Muscle of leg (tissue), 11 donors: ENCODE measurements around the gene SBF1. TPM values are rescaled to one million over a fixed set of nuclear protein-coding genes. Genes with fewer than 3 reads are reported as not detected.

ENCODE experiments used
- DNase-seq: peaks from one replicate; pipeline ENCODE4 v3.0.0; 2013
- H3K27ac ChIP-seq: one replicate; pipeline ENCODE4 v1.5.1; 2013; ENCODE audit warnings: mild to moderate bottlenecking, low read length, control low read depth
- H3K27me3 ChIP-seq: one replicate; pipeline ENCODE4 v1.6.1; 2013; ENCODE audit warnings: low read length; ENCODE audit not compliant: control insufficient read depth, insufficient read depth
- H3K36me3 ChIP-seq: one replicate; pipeline ENCODE4 v1.6.1; 2013; ENCODE audit warnings: low read length; ENCODE audit not compliant: control insufficient read depth, insufficient read depth
- H3K4me1 ChIP-seq: one replicate; pipeline ENCODE4 v1.6.1; 2013; ENCODE audit warnings: low read length; ENCODE audit not compliant: control insufficient read depth, insufficient read depth
- H3K4me3 ChIP-seq: one replicate; pipeline ENCODE4 v1.5.1; 2013; ENCODE audit warnings: low read length, control low read depth
- H3K9me3 ChIP-seq: replicated peaks from 2 replicates; pipeline ENCODE4 v1.6.1; 2013; ENCODE audit warnings: low read depth, low read length; ENCODE audit not compliant: control insufficient read depth
- WGBS: methylation state at CpG from one replicate; pipeline ENCODE4 v1.1.5; 2013; ENCODE audit warnings: missing lambda C conversion rate; ENCODE audit not compliant: insufficient coverage; 5-methylcytosine and 5-hydroxymethylcytosine counted together
- polyA plus RNA-seq, 8 donors: library from polyadenylated mRNA; unstranded; fragments of 120-200 nt; gene quantifications; one replicate each; pipeline versions ENCODE4 v1.2.1 to v1.2.3, GENCODE V29; 2013; ENCODE audit warnings: inconsistent platforms in 1 of 8, low replicate concordance in 1 of 8; ENCODE audit not compliant: insufficient read length in 8 of 8, insufficient read depth in 1 of 8
- total RNA-seq: library from RNA; stranded (reverse); fragments of 120-200 nt; gene quantifications from one replicate; pipeline ENCODE4 v1.2.4, GENCODE V29; 2013

Gene SBF1
- total and polyA plus RNA-seq, 9 donors = 34.6 to 49.7 (median 45.1) TPM

DNA sequence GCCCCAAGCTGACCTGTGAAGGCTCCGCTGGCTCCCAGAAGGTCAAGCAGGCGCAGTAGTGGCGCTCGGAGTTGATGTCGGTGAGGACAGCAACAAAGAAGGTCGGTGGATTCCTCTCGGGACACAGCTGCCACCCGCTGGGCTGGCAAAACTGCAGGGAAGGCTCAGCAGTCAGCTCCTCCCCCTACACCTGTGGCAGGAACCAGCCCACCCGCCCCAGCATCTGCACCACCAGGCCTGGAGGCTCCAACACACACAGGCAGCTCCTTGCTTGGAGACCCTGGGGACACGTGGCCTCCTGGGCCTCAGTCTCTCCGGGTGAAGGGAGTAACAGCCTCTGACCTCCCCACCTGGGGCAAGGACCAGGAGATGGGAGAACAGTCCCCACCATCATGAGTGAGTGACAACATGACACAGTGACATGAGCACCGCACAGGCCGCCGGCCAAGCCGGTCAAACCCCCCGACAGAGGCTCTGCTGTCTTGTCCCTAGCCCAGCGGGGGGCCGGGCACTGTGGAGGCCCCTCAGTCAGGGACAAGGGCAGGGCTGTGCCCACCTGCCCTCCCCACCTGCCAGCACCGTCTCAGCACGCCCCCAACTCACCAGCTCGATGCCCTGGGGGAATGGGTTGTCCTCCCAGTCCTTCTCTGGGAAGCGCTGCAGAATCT lies 6.9 kb downstream of the SBF1 start:
- no peak overlapping the region for H3K27ac ChIP-seq
- no peaks in the 10 kb centered on the region for H3K27me3 ChIP-seq
- H3K4me1 ChIP-seq = peaks cover 46% of the 10 kb centered on the region
- DNase-seq = no peak
- 87% methylated on average over 13 of the region's 22 CpGs for WGBS
- H3K4me3 ChIP-seq = no peak overlapping the region
- no peaks in the 10 kb centered on the region for H3K9me3 ChIP-seq
- peaks cover 56% of the 10 kb centered on the region for H3K36me3 ChIP-seq

DNA sequence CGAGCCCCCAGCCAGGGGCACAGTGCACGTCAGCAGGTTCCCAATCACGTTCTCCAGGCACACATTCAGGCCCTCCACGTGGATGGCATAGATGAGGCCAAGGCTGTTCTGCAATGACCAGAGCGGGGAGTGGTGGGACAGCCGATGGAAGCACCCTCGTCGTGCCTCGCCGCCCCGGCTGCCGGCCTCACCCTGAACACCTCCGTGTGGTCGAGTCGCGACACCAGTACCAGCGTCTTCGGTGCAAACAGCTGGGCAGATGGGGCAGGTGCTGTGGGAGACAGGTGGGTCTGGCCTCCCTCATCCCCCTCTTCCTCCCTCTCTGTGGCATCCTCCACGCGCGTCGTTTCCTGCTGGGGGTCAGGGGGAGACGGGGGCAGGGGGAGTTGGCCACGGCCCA lies 7.5 kb downstream of the SBF1 start:
- Histone ChIP-seq H3K27me3 (no peaks in the 10 kb centered on the region), H3K36me3 (peaks cover 61% of the 10 kb centered on the region), H3K27ac (no peak overlapping the region), H3K4me3 (no peak overlapping the region), H3K4me1 (peaks cover 42% of the 10 kb centered on the region), H3K9me3 (no peaks in the 10 kb centered on the region)
- DNase-seq = no peak
- 94% methylated on average over 16 of the region's 24 CpGs for WGBS

DNA sequence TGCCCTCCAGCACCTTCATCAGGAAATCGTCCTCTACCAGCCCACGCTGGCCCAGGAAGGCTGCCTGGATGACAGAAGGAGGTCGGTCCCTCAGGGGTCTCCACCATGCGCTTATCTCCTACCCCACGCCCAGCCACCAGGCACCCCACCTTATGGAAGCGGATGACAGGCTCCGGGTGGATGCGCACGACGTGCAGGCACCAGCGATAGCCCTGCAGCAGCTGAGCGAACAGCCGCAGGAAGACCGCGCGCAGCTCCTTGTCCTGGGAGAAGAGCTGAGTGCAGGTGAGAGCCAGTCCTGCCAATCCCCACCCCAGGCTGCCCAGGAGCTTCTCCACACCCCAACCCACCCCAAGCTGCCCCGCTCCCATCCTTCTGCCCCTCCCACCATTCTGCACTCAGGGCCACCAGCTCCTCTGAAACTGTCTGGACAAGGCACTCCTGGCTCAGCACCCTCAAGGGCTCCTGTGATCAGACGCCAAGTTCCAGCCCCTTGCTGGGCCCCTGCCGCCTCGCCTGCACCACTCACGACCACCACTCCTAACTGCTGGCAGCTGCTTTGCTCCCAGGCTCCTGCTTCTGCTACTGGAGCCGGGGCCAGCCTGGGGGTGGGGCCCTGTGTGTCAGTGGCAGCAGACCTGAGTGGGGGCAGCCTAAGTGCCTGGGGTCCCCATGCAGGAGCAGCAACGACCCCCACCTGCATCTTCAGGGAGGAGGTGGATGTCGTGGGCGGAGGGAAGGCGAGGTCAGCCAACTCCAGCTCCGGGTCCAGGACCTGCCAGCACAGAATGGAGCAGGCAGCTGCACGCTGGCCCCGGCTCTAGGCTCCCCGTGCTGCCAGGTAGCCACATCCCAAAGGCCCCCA lies 9.5 kb downstream of the SBF1 start:
- no peaks in the 10 kb centered on the region for H3K9me3 ChIP-seq
- 90% methylated on average over 23 of the region's 30 CpGs for WGBS
- H3K27ac ChIP-seq = no peak overlapping the region
- no peak for DNase-seq
- peaks cover 71% of the 10 kb centered on the region for H3K36me3 ChIP-seq
- no peak overlapping the region for H3K4me3 ChIP-seq
- H3K4me1 ChIP-seq = peaks cover 24% of the 10 kb centered on the region
- no peaks in the 10 kb centered on the region for H3K27me3 ChIP-seq

DNA sequence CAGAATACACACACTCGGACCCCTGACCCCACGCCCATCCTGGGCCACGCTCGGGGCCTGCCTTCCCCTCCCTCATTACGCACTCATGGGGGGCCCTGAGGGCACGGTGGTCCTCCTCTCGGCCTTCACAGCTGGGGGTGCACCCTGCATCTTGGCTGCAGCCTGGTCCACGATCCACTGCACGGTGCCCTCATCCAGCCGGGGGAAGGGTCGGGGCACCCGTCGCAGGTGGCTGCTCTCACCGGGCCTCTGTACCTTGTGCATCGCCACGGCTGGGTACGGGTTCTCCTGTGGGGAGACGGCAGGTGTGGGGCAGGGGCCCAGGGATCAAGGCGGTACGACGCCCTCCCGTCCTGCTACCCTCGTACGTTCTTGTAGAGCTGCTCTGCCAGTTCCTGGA lies 10.4 kb downstream of the SBF1 start:
- H3K36me3 ChIP-seq = peaks cover 79% of the 10 kb centered on the region
- no peaks in the 10 kb centered on the region for H3K9me3 ChIP-seq
- no peak overlapping the region for H3K4me3 ChIP-seq
- no peak for DNase-seq
- H3K27ac ChIP-seq = no peak overlapping the region
- 90% methylated on average over 24 of the region's 24 CpGs for whole genome bisulfite sequencing
- peaks cover 17% of the 10 kb centered on the region for H3K4me1 ChIP-seq
- no peaks in the 10 kb centered on the region for H3K27me3 ChIP-seq

DNA sequence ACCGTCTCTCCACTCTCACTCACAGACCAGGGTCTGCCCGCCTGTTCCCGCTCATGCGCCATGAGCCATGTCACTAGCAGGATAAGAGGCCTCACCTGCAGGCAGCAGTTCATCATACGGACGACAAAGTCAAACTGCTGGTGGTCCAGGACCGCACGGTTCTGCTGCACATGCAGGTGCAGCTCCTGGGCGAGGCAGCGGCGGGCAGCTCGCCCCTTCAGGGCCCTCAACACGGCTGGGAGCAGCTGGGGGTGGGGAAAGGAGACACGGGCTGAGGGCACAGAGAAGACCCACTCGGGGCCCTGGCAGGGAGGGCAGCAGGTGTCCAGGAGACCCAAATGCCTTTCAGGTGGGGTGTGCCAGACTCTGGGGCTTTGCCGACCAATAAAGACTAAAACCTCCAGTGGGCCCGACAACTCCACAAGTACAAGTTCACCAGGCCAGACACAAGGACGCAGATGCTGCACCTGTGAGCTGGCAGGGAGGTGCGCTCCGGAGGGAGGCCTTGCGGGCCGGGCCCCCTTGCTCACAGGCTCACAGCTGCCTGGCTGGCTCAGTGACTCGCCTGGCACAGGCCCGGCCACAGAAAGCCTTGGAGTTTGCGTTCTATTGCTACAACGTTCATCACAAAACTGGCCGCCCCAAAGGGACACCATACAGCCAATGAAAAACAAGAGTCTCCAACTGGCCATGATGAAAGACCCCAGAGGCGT lies 11.5 kb downstream of the SBF1 start:
- peaks cover 89% of the 10 kb centered on the region for H3K36me3 ChIP-seq
- WGBS = 92% methylated on average over 26 of the region's 28 CpGs
- H3K4me3 ChIP-seq = no peak overlapping the region
- no peak overlapping the region for H3K27ac ChIP-seq
- peaks cover 6% of the 10 kb centered on the region for H3K4me1 ChIP-seq
- H3K9me3 ChIP-seq = no peaks in the 10 kb centered on the region
- H3K27me3 ChIP-seq = no peaks in the 10 kb centered on the region
- DNase-seq = no peak

DNA sequence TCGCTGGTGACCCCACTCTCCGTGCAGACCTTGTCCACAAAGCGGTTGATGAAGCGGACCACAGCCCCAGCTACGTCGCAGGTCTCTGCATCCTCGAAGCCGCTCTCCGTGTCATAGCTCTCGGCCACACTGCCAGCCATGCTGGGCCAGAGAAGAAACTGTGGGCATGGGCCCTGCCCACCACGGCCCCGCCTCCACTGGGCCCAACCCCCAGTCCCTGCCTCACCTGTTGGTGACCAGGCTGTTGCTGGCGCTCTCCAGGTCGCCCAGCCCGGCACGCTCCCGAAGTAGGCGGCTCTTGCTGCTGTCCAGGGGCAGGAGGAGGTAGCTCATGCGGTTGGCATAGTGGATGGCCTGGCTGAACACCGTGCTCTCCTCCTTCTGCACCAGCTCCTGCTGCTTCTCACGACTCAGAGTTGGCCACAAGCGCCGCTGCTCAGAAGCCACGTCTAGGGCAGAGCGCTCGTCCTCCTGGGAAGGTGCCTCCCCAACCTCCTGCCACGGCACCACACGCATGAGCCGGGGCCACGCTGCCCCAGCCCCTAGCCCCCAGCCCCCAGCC lies 12.8 kb downstream of the SBF1 start:
- H3K27ac ChIP-seq = no peak overlapping the region
- H3K9me3 ChIP-seq = no peaks in the 10 kb centered on the region
- no peaks in the 10 kb centered on the region for H3K27me3 ChIP-seq
- no peak overlapping the region for H3K4me3 ChIP-seq
- no peak for DNase-seq
- H3K4me1 ChIP-seq = no peaks in the 10 kb centered on the region
- WGBS = 91% methylated on average over 26 of the region's 30 CpGs
- H3K36me3 ChIP-seq = peaks cover 96% of the 10 kb centered on the region

DNA sequence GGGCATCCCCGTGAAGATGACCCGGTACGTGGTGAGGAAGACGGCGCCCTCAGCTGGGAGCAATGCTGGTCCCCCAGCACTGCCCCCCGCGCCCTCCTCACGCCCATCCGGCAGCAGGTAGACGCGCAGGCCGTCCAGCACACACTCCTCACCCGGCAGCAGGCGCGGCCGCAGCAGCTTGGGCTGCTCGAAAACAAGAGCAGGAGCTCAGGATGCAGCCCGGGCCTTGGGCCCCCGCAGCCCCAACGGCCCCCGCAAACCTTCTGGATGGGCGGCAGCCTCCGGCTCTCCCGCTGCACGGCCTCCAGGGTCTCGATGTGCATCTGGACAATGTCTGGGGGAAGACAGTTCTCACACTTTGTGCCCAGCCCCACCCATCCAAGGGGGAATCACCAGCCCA lies 13.3 kb downstream of the SBF1 start:
- whole genome bisulfite sequencing = 90% methylated on average over 26 of the region's 26 CpGs
- Histone ChIP-seq H3K27ac (no peak overlapping the region), H3K36me3 (peaks cover 96% of the 10 kb centered on the region), H3K9me3 (no peaks in the 10 kb centered on the region), H3K27me3 (no peaks in the 10 kb centered on the region), H3K4me1 (no peaks in the 10 kb centered on the region), H3K4me3 (no peak overlapping the region)
- no peak for DNase-seq

DNA sequence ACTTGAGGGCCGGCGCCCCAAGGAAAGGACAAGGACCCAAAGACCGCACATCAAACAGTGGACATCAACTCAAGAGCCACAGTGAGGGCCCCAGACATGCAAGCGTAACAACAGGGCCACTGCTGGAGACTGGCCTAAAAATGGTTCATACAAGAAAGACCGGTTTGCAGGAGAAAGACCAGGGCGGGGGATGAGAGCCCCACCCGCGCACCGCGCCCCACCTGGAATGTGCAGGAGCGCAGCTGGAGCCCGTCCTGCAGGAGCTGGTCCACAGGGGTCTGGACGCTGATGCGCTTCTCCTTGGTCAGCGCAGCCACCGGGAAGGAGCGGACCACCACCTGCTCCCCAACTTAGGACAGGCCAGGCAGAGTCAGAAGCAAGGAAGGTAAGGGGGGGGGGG lies 13.9 kb downstream of the SBF1 start:
- DNase-seq = no peak
- 94% methylated on average over 14 of the region's 17 CpGs for WGBS
- peaks cover 95% of the 10 kb centered on the region for H3K36me3 ChIP-seq

DNA sequence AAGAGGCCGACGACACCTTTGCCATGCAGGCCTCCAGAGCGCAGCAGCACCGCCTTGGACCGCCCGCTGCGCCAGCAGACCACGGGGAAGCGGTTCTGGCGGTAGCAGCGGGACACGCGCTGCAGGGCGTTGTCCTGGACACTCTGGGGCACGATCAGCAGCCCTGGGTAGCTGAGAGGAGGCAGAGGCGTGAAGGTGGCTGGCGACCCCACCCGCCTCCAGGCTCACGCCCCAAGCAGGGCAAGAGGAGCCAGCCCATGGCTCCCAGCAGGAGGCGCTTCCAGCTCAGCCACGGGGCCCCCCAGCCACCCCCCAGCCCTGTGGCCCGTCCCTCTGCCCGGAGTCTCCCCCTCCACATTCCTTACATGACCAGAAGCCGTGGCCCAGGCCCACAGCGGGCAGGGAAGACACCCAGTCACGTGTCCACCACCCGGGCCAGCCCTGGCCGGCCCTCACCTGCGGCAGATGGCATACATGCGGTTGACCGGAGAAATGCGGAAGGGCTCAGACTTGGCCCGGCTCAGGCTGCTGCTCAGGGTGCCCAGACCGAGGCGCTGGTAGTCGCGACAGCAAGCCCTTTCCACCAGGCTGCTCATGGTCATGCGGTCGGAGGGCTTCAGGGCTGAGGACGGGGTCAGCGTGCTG lies 15.2 kb downstream of the SBF1 start:
- H3K4me1 ChIP-seq = no peaks in the 10 kb centered on the region
- WGBS = 93% methylated on average over 29 of the region's 41 CpGs
- DNase-seq = no peak
- H3K9me3 ChIP-seq = no peaks in the 10 kb centered on the region
- no peak overlapping the region for H3K4me3 ChIP-seq
- H3K27me3 ChIP-seq = no peaks in the 10 kb centered on the region
- H3K36me3 ChIP-seq = peaks cover 95% of the 10 kb centered on the region
- H3K27ac ChIP-seq = no peak overlapping the region

More for the DNA sequence above, 13.9 kb downstream of the SBF1 start:
- H3K27me3 ChIP-seq = no peaks in the 10 kb centered on the region
- no peak overlapping the region for H3K27ac ChIP-seq
- no peaks in the 10 kb centered on the region for H3K9me3 ChIP-seq
- no peak overlapping the region for H3K4me3 ChIP-seq
- no peaks in the 10 kb centered on the region for H3K4me1 ChIP-seq
